Stimulated activated naive CD8-positive, alpha-beta T cell treated with anti-CD3 and anti-CD28 coated beads, Interleukin-15, amount 100 ng/mL, for 72 hours (primary cell): ENCODE results near the gene PPM1H.
"Not testable (repeated sequence)": the region's sequence is repeated elsewhere in the genome, so short reads cannot be mapped to it uniquely, and the experiment has no call there.

Source experiments
- ATAC-seq: fragments of 150-1000 bp; cut with Tn5 transposase; 2 replicates; pipeline ENCODE4 v1.10.0; 2021; ENCODE audit warnings: mild to moderate bottlenecking, moderate library complexity
- DNase-seq, 2 donors: peaks; one replicate each; pipeline ENCODE4 v3.0.0; 2021 to 2022
- H3K27ac Mint-ChIP-seq, 2 donors: one replicate each; pipeline ENCODE4 v1.8.0; 2022; ENCODE audit warnings: mild to moderate bottlenecking in 2 of 2, mixed read lengths in 2 of 2, moderate library complexity in 2 of 2
- H3K27me3 Mint-ChIP-seq: one replicate; pipeline ENCODE4 v1.8.0; 2022; ENCODE audit warnings: mixed read lengths
- H3K4me1 Mint-ChIP-seq: one replicate; pipeline ENCODE4 v1.8.0; 2022; ENCODE audit warnings: mild to moderate bottlenecking, mixed read lengths
- H3K4me3 Mint-ChIP-seq, 2 donors: one replicate each; pipeline ENCODE4 v1.8.0; 2022; ENCODE audit warnings: mild to moderate bottlenecking in 2 of 2, mixed read lengths in 2 of 2, moderate library complexity in 1 of 2
- H3K9me3 Mint-ChIP-seq, 2 donors: one replicate each; pipeline ENCODE4 v1.8.0; 2022; ENCODE audit warnings: mixed read lengths in 2 of 2

PPM1H gene

GRCh38 chr12:62668782-62669181 lies 266.2 kb downstream of the PPM1H start:
- Mint-ChIP-seq H3K27me3 (no peaks in the 10 kb centered on the region), H3K4me3 (no peak overlapping the region), H3K4me1 (no peaks in the 10 kb centered on the region), H3K27ac (no peak overlapping the region), H3K9me3 (no peaks in the 10 kb centered on the region)
- ATAC-seq (no peak), DNase-seq (no peak)

- not testable (repeated sequence) for H3K27ac Mint-ChIP-seq, H3K4me3 Mint-ChIP-seq, H3K9me3 Mint-ChIP-seq, H3K4me1 Mint-ChIP-seq, H3K27me3 Mint-ChIP-seq, DNase-seq, ATAC-seq
These were observed 270.0 kb downstream of the PPM1H start for GRCh38 chr12:62664951-62665350.

GRCh38 chr12:62660756-62661155 lies 274.2 kb downstream of the PPM1H start:
- no peak for DNase-seq
- Mint-ChIP-seq H3K4me1 (peaks cover 6% of the 10 kb centered on the region), H3K27me3 (peaks cover 17% of the 10 kb centered on the region), H3K4me3 (no peak overlapping the region), H3K27ac (no peak overlapping the region), H3K9me3 (no peaks in the 10 kb centered on the region)
- no peak for ATAC-seq

GRCh38 chr12:62659453-62660295 lies 275.3 kb downstream of the PPM1H start:
- DNase-seq (no peak), ATAC-seq (no peak)
- Mint-ChIP-seq H3K27me3 (peaks cover 28% of the 10 kb centered on the region), H3K4me1 (peaks cover 15% of the 10 kb centered on the region), H3K27ac (no peak overlapping the region), H3K4me3 (no peak overlapping the region), H3K9me3 (no peaks in the 10 kb centered on the region)

GRCh38 chr12:62658910-62659309 lies 276.0 kb downstream of the PPM1H start:
- H3K4me3 Mint-ChIP-seq: no peak overlapping the region
- H3K27ac Mint-ChIP-seq: no peak overlapping the region
- no peak for ATAC-seq
- no peak for DNase-seq
- peaks cover 23% of the 10 kb centered on the region for H3K4me1 Mint-ChIP-seq
- no peaks in the 10 kb centered on the region for H3K9me3 Mint-ChIP-seq
- H3K27me3 Mint-ChIP-seq: peaks cover 35% of the 10 kb centered on the region

- Mint-ChIP-seq H3K9me3 (no peaks in the 10 kb centered on the region), H3K27ac (no peak overlapping the region), H3K4me3 (no peak overlapping the region), H3K4me1 (peaks cover 23% of the 10 kb centered on the region), H3K27me3 (peaks cover 47% of the 10 kb centered on the region)
- DNase-seq: no peak
- ATAC-seq: no peak
These were observed 277.7 kb downstream of the PPM1H start for GRCh38 chr12:62657363-62657632.

- H3K4me1 Mint-ChIP-seq: peaks cover 23% of the 10 kb centered on the region
- ATAC-seq (no peak), DNase-seq (no peak)
- H3K4me3 Mint-ChIP-seq: no peak overlapping the region
- H3K27me3 Mint-ChIP-seq: peaks cover 47% of the 10 kb centered on the region
- H3K9me3 Mint-ChIP-seq: no peaks in the 10 kb centered on the region
- H3K27ac Mint-ChIP-seq: no peak overlapping the region
These were observed 278.2 kb downstream of the PPM1H start for GRCh38 chr12:62656591-62657362.

GRCh38 chr12:62655666-62656151 lies 279.2 kb downstream of the PPM1H start:
- ATAC-seq (no peak), DNase-seq (no peak)
- H3K27ac Mint-ChIP-seq: no peak overlapping the region
- H3K4me3 Mint-ChIP-seq: no peak overlapping the region
- H3K9me3 Mint-ChIP-seq: no peaks in the 10 kb centered on the region
- H3K4me1 Mint-ChIP-seq: peaks cover 18% of the 10 kb centered on the region
- H3K27me3 Mint-ChIP-seq: peaks cover 47% of the 10 kb centered on the region

GRCh38 chr12:62654326-62655241 lies 280.4 kb downstream of the PPM1H start:
- Mint-ChIP-seq H3K4me3 (no peak overlapping the region), H3K4me1 (peaks cover 17% of the 10 kb centered on the region)
- peak; percentile 69 for ATAC-seq

GRCh38 chr12:62653740-62654139 lies 281.2 kb downstream of the PPM1H start:
- H3K9me3 Mint-ChIP-seq: no peaks in the 10 kb centered on the region
- no peak for DNase-seq
- H3K27me3 Mint-ChIP-seq: peaks cover 47% of the 10 kb centered on the region
- no peak for ATAC-seq
- no peak overlapping the region for H3K4me3 Mint-ChIP-seq
- no peak overlapping the region for H3K27ac Mint-ChIP-seq
- H3K4me1 Mint-ChIP-seq: peaks cover 17% of the 10 kb centered on the region

More at GRCh38 chr12:62654326-62655241, 280.4 kb downstream of the PPM1H start:
- no peaks in the 10 kb centered on the region for H3K9me3 Mint-ChIP-seq
- no peak overlapping the region for H3K27ac Mint-ChIP-seq
- peaks cover 47% of the 10 kb centered on the region for H3K27me3 Mint-ChIP-seq
- no peak for DNase-seq

GRCh38 chr12:62653304-62653703 lies 281.6 kb downstream of the PPM1H start:
- Mint-ChIP-seq H3K4me3 (no peak overlapping the region), H3K27me3 (peaks cover 47% of the 10 kb centered on the region), H3K9me3 (no peaks in the 10 kb centered on the region), H3K27ac (no peak overlapping the region), H3K4me1 (peaks cover 17% of the 10 kb centered on the region)
- ATAC-seq (no peak), DNase-seq (no peak)

- no peak for DNase-seq
These were observed 283.8 kb downstream of the PPM1H start for GRCh38 chr12:62651138-62651537.

GRCh38 chr12:62649412-62650138 lies 285.4 kb downstream of the PPM1H start:
- ATAC-seq: no peak
- H3K27me3 Mint-ChIP-seq: peaks cover 30% of the 10 kb centered on the region
- H3K9me3 Mint-ChIP-seq: no peaks in the 10 kb centered on the region
- no peak overlapping the region for H3K27ac Mint-ChIP-seq
- no peak overlapping the region for H3K4me3 Mint-ChIP-seq
- DNase-seq: no peak
- peaks cover 8% of the 10 kb centered on the region for H3K4me1 Mint-ChIP-seq

More at GRCh38 chr12:62651138-62651537, 283.8 kb downstream of the PPM1H start:
- no peak for ATAC-seq
- H3K4me3 Mint-ChIP-seq: no peak overlapping the region
- peaks cover 17% of the 10 kb centered on the region for H3K4me1 Mint-ChIP-seq
- H3K27me3 Mint-ChIP-seq: peaks cover 46% of the 10 kb centered on the region
- H3K27ac Mint-ChIP-seq: no peak overlapping the region
- H3K9me3 Mint-ChIP-seq: no peaks in the 10 kb centered on the region

GRCh38 chr12:62647586-62647985 lies 287.4 kb downstream of the PPM1H start:
- H3K9me3 Mint-ChIP-seq: no peaks in the 10 kb centered on the region
- no peak overlapping the region for H3K4me3 Mint-ChIP-seq
- peaks cover 2% of the 10 kb centered on the region for H3K4me1 Mint-ChIP-seq
- peaks cover 12% of the 10 kb centered on the region for H3K27me3 Mint-ChIP-seq
- ATAC-seq (no peak), DNase-seq (no peak)
- H3K27ac Mint-ChIP-seq: no peak overlapping the region

GRCh38 chr12:62646566-62646965 lies 288.4 kb downstream of the PPM1H start:
- H3K9me3 Mint-ChIP-seq: no peaks in the 10 kb centered on the region
- no peak for ATAC-seq
- H3K27ac Mint-ChIP-seq: no peak overlapping the region
- DNase-seq: no peak
- H3K27me3 Mint-ChIP-seq: peaks cover 12% of the 10 kb centered on the region
- peaks cover 13% of the 10 kb centered on the region for H3K4me1 Mint-ChIP-seq
- H3K4me3 Mint-ChIP-seq: no peak overlapping the region
